OCI-LY1 (cell line): ENCODE results near the gene FHL5.
"Not testable (repeated sequence)": the region's sequence is repeated elsewhere in the genome, so short reads cannot be mapped to it uniquely, and the experiment has no call there.

ENCODE experiments used
- H2AFZ ChIP-seq: fragments of 200-600 bp; sonication (generic), shearing (Covaris generic); 2 replicates; pipeline ENCODE4 v1.6.0; 2014; ENCODE audit warnings: antibody characterized with exemption, mild to moderate bottlenecking, low read length
- H3F3A ChIP-seq: fragments of 200-600 bp; sonication (generic), shearing (Covaris generic); 2 replicates; pipeline ENCODE4 v1.6.0; 2014; ENCODE audit warnings: mild to moderate bottlenecking, antibody characterized with exemption, low read length, moderate library complexity; ENCODE audit not compliant: insufficient read depth
- H3K27ac ChIP-seq: fragments of 200-600 bp; sonication (generic); 2 replicates; pipeline ENCODE4 v1.5.1; 2014; ENCODE audit warnings: low read length, mixed run types, mild to moderate bottlenecking, low read depth; ENCODE audit not compliant: poor library complexity, severe bottlenecking
- H3K27me3 ChIP-seq: fragments of 200-600 bp; sonication (generic); 2 replicates; pipeline ENCODE4 v1.6.0; 2014; ENCODE audit warnings: antibody characterized with exemption, mild to moderate bottlenecking, low read length, moderate library complexity; ENCODE audit not compliant: insufficient read depth
- H3K36me3 ChIP-seq: fragments of 200-600 bp; sonication (generic); 2 replicates; pipeline ENCODE4 v1.6.1; 2014; ENCODE audit warnings: mild to moderate bottlenecking, antibody characterized with exemption, low read length, moderate library complexity, mixed read lengths; ENCODE audit not compliant: insufficient read depth
- H3K4me1 ChIP-seq: fragments of 200-600 bp; sonication (generic); 2 replicates; pipeline ENCODE4 v1.5.1; 2014; ENCODE audit warnings: mild to moderate bottlenecking, low read length, moderate library complexity; ENCODE audit not compliant: insufficient read depth, severe bottlenecking
- H3K4me2 ChIP-seq: fragments of 200-600 bp; sonication (generic), shearing (Covaris generic); 2 replicates; pipeline ENCODE4 v1.6.1; 2014; ENCODE audit warnings: low read length
- H3K4me3 ChIP-seq: fragments of 200-600 bp; sonication (generic); 2 replicates; pipeline ENCODE4 v1.5.1; 2014; ENCODE audit warnings: low read length, low read depth, mild to moderate bottlenecking, mixed read lengths; ENCODE audit not compliant: poor library complexity, severe bottlenecking
- H3K79me2 ChIP-seq: fragments of 200-600 bp; shearing (Covaris generic); 2 replicates; pipeline ENCODE4 v1.6.1; 2016; ENCODE audit warnings: mixed run types, low read length, mixed read lengths; ENCODE audit not compliant: insufficient read depth
- H3K9ac ChIP-seq: fragments of 200-600 bp; sonication (generic), shearing (Covaris generic); 2 replicates; pipeline ENCODE4 v1.6.1; 2014; ENCODE audit warnings: mild to moderate bottlenecking, low read length, mixed read lengths
- H3K9me2 ChIP-seq: fragments of 200-600 bp; sonication (generic), shearing (Covaris generic); 2 replicates; pipeline ENCODE4 v1.6.1; 2014; ENCODE audit warnings: low read depth, mild to moderate bottlenecking, low read length, mixed read lengths
- H3K9me3 ChIP-seq: fragments of 200-600 bp; shearing (Covaris generic); 2 replicates; pipeline ENCODE4 v1.6.1; 2014; ENCODE audit warnings: low read length, mixed read lengths
- H4K20me1 ChIP-seq: fragments of 200-600 bp; sonication (generic), shearing (Covaris generic); 2 replicates; pipeline ENCODE4 v1.6.0; 2016; ENCODE audit warnings: mild to moderate bottlenecking, low read length; ENCODE audit not compliant: insufficient read depth
- CTCF ChIP-seq: fragments of 200-600 bp; sonication (generic), shearing (Covaris generic); IDR thresholded peaks from 2 replicates; pipeline ENCODE4 v1.5.1; 2017; ENCODE audit warnings: mild to moderate bottlenecking, antibody characterized with exemption, low read length, moderate library complexity, mixed read lengths
- EZH2 ChIP-seq: fragments of 200-600 bp; sonication (generic), shearing (Covaris generic); IDR thresholded peaks from 2 replicates; pipeline ENCODE4 v1.8.0; 2017; ENCODE audit warnings: borderline replicate concordance, mixed run types, mild to moderate bottlenecking, antibody characterized with exemption, low read length, moderate library complexity, mixed read lengths

Gene FHL5

DNA sequence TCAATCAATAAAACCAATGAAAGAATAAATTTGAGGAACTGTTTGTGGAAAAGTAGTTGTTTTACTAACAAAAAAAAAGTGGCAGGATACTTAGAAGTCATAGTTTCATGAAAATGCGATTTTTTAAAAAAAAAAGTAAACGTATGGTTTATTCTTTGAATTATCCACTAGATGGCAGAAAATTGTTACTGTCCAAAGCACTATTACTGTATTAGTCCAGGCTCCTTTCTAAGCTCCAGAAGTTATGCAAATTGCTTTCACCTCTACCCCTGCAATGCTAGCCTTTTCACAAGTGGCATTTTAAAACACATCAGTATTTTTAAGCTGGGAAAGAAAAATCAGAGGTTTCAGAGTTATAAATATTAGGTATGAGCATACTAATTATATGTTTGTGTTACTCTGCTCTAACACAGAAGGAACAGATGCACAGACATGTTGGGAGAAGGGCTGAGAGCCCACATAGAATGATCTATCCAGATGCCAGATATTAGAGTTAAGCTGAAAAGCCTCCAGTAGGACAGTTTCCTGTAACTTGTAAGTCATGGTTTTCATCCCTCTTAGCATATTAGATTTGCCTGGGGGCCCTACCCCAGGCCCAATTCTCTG lies 63.9 kb downstream of the FHL5 start:
- peaks cover 38% of the 10 kb centered on the region for H3K4me1 ChIP-seq

DNA sequence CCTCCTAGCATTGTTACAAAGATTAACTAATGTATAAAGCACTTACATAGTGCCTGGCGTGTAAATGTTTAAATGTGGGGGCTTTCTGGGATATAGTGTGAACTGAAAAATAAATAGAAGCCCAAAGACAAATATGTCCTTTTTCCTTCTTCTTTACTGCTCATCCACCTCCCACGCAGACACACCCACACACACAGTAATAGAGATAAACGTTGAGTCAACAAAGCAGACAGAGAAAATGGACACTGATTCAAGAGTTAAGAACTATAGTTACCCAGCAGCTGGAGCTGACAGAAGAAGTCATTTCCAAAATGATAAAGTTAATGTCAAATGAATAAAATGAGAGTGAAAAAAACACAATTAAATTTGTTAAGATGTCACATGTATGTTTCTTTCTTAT lies 68.3 kb downstream of the FHL5 start:
- Histone ChIP-seq H2AFZ (no peak overlapping the region), H4K20me1 (no peaks in the 10 kb centered on the region), H3K27ac (no peak overlapping the region), H3F3A (no peaks in the 10 kb centered on the region), H3K9ac (no peak overlapping the region), H3K79me2 (no peaks in the 10 kb centered on the region), H3K4me1 (peaks cover 31% of the 10 kb centered on the region), H3K36me3 (no peaks in the 10 kb centered on the region), H3K4me3 (no peak overlapping the region), H3K4me2 (no peak overlapping the region), H3K9me2 (no peaks in the 10 kb centered on the region), H3K9me3 (no peaks in the 10 kb centered on the region), H3K27me3 (no peaks in the 10 kb centered on the region)
- TF ChIP-seq EZH2 (no peak), CTCF (no peak)

More for the DNA sequence above, 63.9 kb downstream of the FHL5 start:
- Histone ChIP-seq H3K9me3 (no peaks in the 10 kb centered on the region), H3K79me2 (no peaks in the 10 kb centered on the region), H3F3A (no peaks in the 10 kb centered on the region), H3K4me2 (0 out of 2 replicates have a peak overlapping the region, but pooled peaks have one; percentile 3), H4K20me1 (no peaks in the 10 kb centered on the region), H3K4me3 (no peak overlapping the region), H3K36me3 (no peaks in the 10 kb centered on the region), H3K9me2 (no peaks in the 10 kb centered on the region), H3K27me3 (no peaks in the 10 kb centered on the region), H2AFZ (no peak overlapping the region), H3K9ac (no peak overlapping the region), H3K27ac (peak overlapping the region; percentile 59)
- TF ChIP-seq EZH2 (no peak), CTCF (peak; percentile 54)

DNA sequence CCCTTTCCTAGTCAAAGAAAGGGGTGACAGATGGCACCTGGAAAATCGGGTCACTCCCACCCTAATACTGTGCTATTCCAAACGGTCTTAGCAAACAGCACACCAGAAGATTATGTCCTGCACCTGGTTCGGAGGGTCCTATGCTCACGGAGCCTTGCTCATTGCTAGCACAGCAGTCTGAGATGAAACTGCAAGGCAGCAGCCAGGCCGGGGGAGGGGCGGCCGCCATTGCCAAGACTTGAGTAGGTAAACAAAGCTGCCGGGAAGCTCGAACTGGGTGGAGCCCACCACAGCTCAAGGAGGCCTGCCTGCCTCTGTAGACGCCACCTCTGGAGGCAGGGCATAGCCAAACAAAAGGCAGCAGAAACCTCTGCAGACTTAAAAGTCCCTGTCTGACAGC lies 75.1 kb downstream of the FHL5 start:
- not testable (repeated sequence) for H3K9me2 ChIP-seq, H3K27me3 ChIP-seq, H2AFZ ChIP-seq, H3K79me2 ChIP-seq, H4K20me1 ChIP-seq, H3K4me2 ChIP-seq, H3K9ac ChIP-seq, H3K4me1 ChIP-seq, H3K9me3 ChIP-seq, H3F3A ChIP-seq, H3K27ac ChIP-seq, H3K36me3 ChIP-seq, H3K4me3 ChIP-seq

GRCh38 chr6:96645106-96645505 lies 82.2 kb downstream of the FHL5 start:
- TF ChIP-seq CTCF (no peak), EZH2 (no peak)
- H3K4me1 ChIP-seq = no peaks in the 10 kb centered on the region
- H3K4me2 ChIP-seq = no peak overlapping the region
- no peak overlapping the region for H3K9ac ChIP-seq
- H2AFZ ChIP-seq = no peak overlapping the region
- no peaks in the 10 kb centered on the region for H3K36me3 ChIP-seq
- no peak overlapping the region for H3K4me3 ChIP-seq
- no peaks in the 10 kb centered on the region for H3K27me3 ChIP-seq
- H3K79me2 ChIP-seq = no peaks in the 10 kb centered on the region
- H3K9me3 ChIP-seq = no peaks in the 10 kb centered on the region
- H3K27ac ChIP-seq = no peak overlapping the region
- H3K9me2 ChIP-seq = no peaks in the 10 kb centered on the region
- H4K20me1 ChIP-seq = no peaks in the 10 kb centered on the region
- no peaks in the 10 kb centered on the region for H3F3A ChIP-seq
